ENCODE results near the gene RAD23B. TPM values are rescaled to one million over a fixed set of nuclear protein-coding genes. Genes with fewer than 3 reads are reported as not detected.
A peak's percentile ranks its signal among the peaks of the same experiment; 100 is the strongest.

RAD23B gene
- total RNA-seq, 1 donor from 2014 or later, result 165 TPM

- DNase-seq (ENCODE audit: low spot score), result peak; percentile 26
Observed at GRCh38 chr9:107368696-107369095, 85.6 kb downstream of the RAD23B start.

GRCh38 chr9:107373809-107374208, 90.7 kb downstream of the RAD23B start:
- DNase-seq (ENCODE audit: low spot score), result no peak

- no peak for DNase-seq (ENCODE audit: low spot score)
Observed at GRCh38 chr9:107375001-107375400, 91.9 kb downstream of the RAD23B start.

GRCh38 chr9:107375651-107376369, 92.7 kb downstream of the RAD23B start:
- DNase-seq (ENCODE audit: low spot score), result no peak

GRCh38 chr9:107378006-107378405, 94.9 kb downstream of the RAD23B start:
- no peak for DNase-seq (ENCODE audit: low spot score)

Other genes with a start within 250 kb of the RAD23B start
- gene KLF4, start 206.5 kb downstream of the RAD23B start, total RNA-seq, result 386 TPM